NCI-H748 (cell line): ENCODE measurements around the gene RNF4.
"Not testable (repeated sequence)": the region's sequence is repeated elsewhere in the genome, so short reads cannot be mapped to it uniquely, and the experiment has no call there.

ENCODE experiments used
- DNase-seq: peaks from one replicate; lab custom pipeline; 2025; ENCODE audit not compliant: unreplicated experiment; lab: John Stamatoyannopoulos, UW

Gene RNF4

DNA sequence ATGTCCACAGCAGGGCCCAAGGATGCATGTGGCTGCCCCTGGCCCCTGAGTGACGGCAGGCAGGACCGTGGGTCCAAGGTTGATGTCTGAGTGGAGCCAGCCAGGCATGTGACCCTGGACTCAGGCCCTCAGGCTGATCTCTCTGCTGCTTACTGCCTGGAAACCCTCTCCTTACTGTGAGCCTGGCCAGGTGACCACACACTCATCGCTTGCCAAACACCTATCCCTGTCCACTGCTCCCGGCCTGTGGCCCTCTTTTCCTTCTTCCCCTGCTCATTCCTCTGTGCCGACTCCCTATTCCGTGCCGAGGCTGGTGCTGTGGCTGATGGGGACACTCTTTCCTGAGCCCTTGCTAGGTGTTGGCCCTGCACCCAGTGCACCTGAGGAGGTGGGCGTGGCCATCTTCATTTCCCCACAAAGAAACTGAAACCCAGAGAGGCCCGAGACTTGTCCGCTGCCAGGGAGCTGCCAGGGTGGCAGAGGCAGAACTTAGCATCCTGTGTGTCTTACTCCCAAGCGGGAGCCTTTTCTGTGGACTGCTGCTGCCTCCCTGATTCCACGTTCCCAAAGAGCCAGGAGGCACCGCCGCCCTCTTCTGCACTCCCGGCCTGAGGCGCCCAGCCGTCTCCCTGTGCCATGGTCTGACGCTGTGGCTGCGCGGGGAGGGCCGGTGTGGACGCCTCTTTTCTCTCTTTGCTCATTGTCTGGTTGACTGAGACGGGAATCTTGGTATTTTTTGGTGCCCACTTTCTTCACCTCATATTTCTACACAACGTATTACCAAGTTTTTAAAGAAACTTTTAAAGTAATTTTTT is 11.2 kb upstream of the RNF4 start:
- DNase-seq, result no peak

DNA sequence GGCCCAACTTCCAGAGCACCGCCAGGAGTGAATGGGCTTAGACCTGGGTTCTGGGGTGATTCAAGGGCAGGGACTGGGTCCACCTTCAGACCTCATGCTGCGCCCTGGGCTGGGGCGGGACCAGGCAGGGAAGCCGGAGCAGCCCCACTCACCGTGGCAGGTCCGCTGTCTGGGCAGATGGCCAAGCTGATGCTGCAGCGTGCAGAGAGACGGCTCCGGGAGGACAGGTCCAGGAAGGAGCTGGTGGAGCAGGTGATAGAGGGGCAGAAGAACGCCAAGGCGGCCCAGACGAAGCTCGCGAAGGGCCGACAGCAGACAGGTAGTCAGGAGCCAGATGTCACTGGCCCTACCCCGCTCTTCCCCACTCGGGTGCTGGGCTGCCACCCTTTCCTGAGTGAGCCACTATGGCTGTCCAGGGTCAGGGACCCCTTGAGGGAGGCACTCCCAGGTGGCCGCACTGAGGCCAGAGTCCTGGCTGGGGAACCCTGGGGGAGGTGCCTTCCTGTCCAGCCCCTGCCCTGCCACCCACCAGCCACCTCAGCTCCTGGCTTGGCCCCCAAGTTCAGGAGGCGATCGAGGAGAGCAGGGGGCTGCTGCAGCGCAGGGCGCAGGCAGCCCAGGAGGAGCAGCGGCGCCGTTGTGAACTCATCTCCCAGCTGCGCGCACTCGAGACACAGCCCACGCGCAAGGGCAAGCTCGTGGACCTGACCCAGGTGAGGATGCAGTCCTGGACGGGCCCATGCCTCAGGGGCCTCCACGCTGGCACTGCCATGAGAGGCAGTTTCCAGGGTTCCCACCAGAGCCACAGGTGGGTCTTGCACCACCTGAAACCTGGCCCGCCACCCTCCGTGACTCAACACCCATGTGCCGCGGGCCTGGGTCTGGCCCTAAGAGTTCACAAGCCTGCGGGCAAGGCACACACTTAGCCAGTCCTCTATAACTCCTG is 10.1 kb upstream of the RNF4 start:
- no peak for DNase-seq

DNA sequence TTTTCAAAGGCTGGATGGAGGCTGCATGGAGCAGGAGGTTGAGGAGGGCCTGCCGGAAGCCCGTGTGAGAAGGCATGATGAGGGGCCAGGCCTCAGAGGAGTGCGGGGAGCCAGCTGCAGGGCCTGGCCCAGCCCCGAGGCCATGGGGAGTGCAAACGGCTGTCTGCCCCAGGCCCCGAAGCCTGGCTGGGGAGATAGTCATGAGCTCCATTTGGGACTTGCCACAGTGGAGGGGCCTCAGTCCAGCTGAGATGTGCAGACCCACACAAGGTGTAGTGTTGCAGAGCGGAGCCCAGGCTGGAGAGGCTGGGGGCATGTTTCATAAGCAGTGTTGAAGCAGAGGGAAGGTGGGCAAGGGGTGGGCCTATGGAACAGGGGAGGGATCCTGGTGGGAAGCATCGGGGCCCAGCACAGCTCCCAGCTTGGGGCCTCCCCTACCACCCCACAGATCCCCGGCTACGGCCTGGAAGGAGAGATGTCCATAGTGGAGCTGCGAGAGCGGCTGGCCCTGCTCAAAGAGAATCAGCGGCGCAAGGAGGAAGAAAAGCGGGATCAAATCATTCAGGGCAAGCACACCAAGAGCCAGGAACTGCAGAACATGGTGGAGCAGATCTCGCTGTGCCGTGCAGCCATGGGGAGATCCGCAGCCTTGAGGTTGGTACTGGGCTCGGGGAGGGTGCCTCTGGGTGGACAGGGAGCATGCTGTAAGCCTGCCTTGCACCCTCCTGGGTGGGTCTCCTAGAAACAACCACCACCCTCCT is 9.1 kb upstream of the RNF4 start:
- no peak for DNase-seq

- DNase-seq, result no peak
These were observed 7.5 kb upstream of the RNF4 start for GRCh38 chr4:2461246-2461960.

DNA sequence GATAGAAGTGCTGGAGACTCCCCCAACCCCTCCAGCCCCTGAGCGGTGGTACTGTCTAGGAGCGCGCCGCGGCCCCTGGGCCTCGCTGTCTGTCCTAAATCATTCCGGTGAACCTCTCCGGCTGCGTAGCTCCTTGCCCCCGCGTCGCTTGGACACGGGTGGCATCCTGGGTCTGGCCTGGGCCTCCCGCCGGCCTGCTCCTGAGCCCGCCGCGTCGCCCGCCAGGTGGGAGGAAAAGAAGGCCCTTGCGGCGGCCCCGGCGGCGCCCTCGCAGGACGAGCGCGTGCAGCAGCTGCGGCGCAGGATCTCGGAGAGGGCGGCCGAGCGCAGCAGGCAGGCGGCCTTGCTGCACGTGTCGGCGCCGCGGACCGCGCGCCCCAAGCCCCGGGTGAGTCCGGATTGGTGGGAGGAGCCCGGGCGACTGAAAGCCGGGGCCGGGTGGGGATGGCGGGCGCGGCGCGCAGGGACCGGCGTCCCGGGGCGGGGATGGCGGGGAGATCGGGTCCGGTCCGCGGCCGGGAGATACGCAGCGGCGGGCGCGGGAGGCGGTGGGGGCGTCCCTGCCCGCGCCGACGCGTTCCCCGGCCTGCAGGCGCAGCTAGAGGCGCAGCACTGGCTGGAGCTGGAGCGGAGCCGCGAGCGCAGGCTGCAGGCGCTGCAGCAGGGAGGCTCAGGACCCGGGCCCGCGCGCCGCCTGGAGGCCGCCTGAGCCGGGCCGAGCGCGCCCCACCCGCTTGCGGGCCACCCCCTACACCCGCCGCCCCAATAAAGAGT is 6.5 kb upstream of the RNF4 start:
- DNase-seq, result peak; percentile 55

- no peak for DNase-seq
These were observed 5.7 kb upstream of the RNF4 start for GRCh38 chr4:2462992-2463762.

GRCh38 chr4:2465032-2465431 is 3.9 kb upstream of the RNF4 start:
- DNase-seq, result no peak

GRCh38 chr4:2465544-2465943 is 3.4 kb upstream of the RNF4 start:
- DNase-seq, result not testable (repeated sequence)

- DNase-seq, result peak; percentile 12
These were observed 482 bp downstream of the RNF4 start for GRCh38 chr4:2469192-2469984.

- DNase-seq, result no peak
These were observed 1.9 kb downstream of the RNF4 start for GRCh38 chr4:2470791-2471190.

DNA sequence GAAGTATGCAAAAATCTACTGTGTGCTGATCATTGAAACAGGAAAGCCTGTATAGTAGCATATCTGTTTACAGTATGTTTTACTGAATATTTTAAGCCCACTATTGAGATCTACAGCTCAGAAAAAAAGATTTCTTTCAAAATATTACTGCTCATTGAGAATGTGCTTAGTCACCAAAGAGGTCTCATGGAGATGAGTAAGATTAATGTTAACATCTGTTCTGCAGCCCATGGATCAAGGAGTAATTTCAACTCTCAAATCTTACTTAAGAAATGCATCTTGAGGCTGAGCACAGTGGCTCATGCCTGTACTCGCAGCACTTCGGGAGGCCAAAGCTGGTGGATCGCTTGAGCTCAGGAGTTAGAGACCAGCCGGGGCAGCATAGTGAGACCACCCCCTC is 3.3 kb downstream of the RNF4 start:
- DNase-seq, result no peak

GRCh38 chr4:2478229-2478628 is 9.3 kb downstream of the RNF4 start:
- no peak for DNase-seq

- no peak for DNase-seq
These were observed 11.7 kb downstream of the RNF4 start for GRCh38 chr4:2480649-2481048.

- DNase-seq, result no peak
These were observed 13.3 kb downstream of the RNF4 start for GRCh38 chr4:2482192-2482591.

DNA sequence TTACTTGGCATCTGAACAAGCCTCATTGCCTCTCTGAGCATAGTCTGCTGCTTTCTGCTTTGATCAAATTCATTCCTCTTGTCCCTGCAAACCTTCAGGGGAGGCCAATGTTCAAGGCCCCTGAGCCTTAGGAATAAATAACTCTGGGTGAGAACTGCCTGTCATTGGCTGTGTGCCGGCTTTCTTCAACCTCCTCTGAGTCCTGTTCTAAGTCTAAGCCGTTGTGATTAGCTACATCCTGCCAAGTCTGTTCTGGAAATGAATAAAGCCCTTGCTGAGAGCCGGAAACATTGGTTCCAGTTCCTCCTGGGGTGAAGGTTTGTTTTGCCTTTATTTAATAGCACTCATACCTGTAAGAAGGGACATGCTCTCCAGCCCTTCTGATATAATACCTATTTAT is 13.8 kb downstream of the RNF4 start:
- no peak for DNase-seq

DNA sequence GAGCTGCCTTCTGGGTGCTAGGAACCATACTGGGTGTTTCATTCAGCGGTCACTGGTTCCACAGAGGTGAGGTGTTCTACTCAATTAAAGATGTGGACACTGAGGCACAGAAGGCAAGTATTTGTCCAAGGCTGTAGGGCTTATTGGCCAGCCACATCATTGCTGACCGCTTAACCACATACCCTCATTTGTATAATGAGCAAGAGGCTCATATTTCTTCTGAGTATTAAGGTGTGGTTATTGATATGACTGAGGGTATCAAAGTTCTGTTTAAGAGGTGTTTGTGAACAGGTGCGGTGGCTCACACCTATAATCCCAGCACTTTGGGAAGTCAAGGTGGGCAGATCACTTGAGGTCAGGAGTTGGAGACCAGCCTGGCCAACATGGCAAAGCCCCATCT is 14.3 kb downstream of the RNF4 start:
- no peak for DNase-seq

GRCh38 chr4:2484185-2484584 is 15.3 kb downstream of the RNF4 start:
- no peak for DNase-seq

DNA sequence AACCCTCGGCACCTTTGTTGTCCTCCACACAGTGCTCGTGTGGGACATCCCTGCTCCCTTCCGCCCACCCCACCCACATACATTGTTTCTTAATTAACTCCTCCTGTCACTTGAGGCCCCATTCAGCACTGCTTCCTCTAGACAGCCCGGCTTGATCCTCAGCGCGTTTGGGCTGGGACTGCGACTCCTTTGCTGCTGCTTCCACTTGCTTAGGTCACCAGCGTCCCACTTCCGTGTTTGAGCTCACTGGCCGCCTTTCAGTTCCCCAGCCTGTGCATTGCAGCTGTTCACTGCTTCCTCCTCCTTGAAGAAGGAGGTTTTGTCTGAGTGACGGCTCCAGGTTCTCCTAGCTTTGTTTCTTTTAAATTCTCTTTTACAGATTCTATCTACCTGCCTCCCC is 16.1 kb downstream of the RNF4 start:
- no peak for DNase-seq
